Astrocyte of the spinal cord (primary cell): Measurements from ENCODE around the gene ARHGAP31.
A peak's percentile ranks its signal among the peaks of the same experiment; 100 is the strongest.
"Not testable (repeated sequence)": the region's sequence is repeated elsewhere in the genome, so short reads cannot be mapped to it uniquely, and the experiment has no call there.

Source experiments
- DNase-seq: peaks from one replicate; pipeline ENCODE4 v3.0.0; 2011; ENCODE audit warnings: low read depth, low spot score
- H3K4me3 ChIP-seq: 2 replicates; pipeline ENCODE4 v1.5.1; 2011; ENCODE audit warnings: low read depth, mild to moderate bottlenecking, low read length, moderate library complexity
- in situ Hi-C: cut with HindIII; loops from 2 replicates; pipeline ENCODE4 v1.10.0; 2017; ENCODE audit warnings: low sequenced_read_pairs
- TF ChIP-seq, protein P1 (sequence below): IDR thresholded peaks from 2 replicates; pipeline ENCODE4 v1.5.1; 2012; ENCODE audit warnings: low read depth, mild to moderate bottlenecking, low read length, inconsistent platforms

ARHGAP31 gene

DNA sequence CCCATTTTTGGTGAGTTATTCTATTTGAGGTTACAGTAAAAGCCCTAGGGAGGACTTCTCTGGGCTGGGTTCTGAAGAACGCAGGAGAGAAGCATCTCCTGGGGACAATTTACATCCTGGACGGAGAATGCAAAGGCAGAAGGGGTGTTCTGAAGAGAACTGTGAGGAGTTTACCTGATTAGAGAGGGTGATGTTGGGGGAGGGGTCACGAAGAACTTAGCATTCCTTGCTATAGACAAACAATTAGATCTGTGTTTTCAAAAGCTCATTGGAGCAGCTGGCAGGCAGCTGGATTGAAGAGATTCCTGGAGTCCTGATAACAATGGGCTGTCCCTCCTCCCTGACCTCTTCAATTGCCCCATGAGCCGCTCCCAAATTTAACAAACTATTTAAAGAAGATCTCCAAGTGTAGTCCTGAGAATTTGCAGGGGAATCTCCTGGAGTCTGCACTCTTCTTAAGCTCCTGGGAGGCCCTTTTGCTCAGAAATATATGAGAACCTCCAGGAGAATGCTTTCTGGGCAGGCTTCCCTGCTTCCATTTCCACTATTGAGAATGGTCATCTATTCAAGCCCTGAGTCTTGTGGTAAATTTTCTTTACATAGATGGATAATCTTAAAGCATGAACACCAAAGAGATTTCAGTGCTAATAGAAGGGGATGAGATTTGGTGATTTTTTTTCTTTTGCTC, 55.3 kb downstream of the ARHGAP31 start:
- in situ Hi-C loops: no loop called here
- DNase-seq: peak; percentile 26
- TF ChIP-seq, protein P1, sequence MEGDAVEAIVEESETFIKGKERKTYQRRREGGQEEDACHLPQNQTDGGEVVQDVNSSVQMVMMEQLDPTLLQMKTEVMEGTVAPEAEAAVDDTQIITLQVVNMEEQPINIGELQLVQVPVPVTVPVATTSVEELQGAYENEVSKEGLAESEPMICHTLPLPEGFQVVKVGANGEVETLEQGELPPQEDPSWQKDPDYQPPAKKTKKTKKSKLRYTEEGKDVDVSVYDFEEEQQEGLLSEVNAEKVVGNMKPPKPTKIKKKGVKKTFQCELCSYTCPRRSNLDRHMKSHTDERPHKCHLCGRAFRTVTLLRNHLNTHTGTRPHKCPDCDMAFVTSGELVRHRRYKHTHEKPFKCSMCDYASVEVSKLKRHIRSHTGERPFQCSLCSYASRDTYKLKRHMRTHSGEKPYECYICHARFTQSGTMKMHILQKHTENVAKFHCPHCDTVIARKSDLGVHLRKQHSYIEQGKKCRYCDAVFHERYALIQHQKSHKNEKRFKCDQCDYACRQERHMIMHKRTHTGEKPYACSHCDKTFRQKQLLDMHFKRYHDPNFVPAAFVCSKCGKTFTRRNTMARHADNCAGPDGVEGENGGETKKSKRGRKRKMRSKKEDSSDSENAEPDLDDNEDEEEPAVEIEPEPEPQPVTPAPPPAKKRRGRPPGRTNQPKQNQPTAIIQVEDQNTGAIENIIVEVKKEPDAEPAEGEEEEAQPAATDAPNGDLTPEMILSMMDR: no peak
- no peak overlapping the region for H3K4me3 ChIP-seq

DNA sequence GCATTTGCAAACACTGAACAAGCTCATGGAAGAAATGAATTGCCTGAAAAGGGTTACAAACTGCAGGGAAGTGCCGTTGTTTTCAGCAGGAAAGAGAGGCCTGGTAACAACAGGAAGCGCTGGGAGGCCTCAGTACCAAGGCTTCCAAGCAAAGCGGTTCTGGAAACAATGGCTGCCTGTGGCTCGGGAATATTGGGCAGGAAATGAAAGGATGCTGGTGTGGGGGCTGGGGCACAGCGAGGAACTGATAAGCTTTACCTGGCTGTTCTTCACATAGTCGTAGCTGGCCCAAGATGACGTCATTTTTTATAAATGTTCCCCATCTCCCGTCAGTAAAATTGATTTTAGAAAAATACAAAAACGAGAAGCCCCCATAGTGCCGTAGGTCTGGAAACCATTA, 55.9 kb downstream of the ARHGAP31 start:
- TF ChIP-seq, protein P1: no peak
- DNase-seq: no peak
- in situ Hi-C loops: no loop called here
- no peak overlapping the region for H3K4me3 ChIP-seq

DNA sequence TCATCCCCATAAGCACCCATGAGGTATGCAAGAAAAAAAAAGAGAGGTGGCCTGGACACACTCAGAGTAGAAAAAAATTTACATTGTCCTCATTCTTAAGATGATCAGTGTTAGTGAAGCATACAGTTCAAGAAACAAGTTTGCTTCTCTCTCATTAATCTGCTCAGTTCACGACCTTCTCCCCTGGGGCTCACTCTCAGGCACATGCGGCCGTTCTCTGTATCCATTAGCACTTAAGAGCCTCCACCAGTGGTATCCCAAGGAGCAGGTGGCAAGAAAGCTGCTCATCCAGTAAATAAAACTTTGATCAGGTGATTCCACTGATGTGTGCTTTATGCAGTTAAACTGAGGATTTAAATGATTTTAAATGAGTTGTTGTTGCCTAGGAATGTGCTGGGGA, 57.4 kb downstream of the ARHGAP31 start:
- TF ChIP-seq, protein P1: no peak
- H3K4me3 ChIP-seq: no peak overlapping the region
- in situ Hi-C loops: no loop called here
- DNase-seq: no peak

DNA sequence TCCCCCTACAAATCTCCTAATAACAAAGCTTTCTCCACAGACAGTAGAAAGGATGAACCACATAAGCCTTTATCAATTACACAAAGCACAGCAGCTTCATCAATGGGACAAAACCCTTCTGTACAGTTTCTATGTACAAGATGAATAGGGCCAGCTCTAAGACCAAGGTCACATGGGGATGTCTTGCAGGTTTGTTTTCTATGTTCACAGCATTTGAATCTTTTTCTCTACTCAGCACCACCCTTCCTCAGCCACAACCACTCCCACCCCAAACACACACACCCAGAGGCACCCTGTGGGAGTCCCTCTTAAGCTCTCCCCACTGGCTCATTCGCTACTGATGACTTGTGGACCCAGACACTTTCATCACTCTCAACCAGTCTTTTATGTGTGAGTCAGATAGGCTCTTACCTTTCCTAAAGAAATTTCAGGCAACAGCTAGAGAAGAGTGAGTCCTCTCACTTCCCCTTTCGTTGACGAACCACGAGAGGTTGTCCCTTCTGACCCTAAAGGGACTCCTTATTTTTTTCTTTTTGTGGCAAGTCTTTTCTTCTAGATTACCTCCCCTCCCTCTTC, 57.9 kb downstream of the ARHGAP31 start:
- in situ Hi-C loops: no loop called here
- TF ChIP-seq, protein P1: no peak
- peak; percentile 38 for DNase-seq
- no peak overlapping the region for H3K4me3 ChIP-seq

DNA sequence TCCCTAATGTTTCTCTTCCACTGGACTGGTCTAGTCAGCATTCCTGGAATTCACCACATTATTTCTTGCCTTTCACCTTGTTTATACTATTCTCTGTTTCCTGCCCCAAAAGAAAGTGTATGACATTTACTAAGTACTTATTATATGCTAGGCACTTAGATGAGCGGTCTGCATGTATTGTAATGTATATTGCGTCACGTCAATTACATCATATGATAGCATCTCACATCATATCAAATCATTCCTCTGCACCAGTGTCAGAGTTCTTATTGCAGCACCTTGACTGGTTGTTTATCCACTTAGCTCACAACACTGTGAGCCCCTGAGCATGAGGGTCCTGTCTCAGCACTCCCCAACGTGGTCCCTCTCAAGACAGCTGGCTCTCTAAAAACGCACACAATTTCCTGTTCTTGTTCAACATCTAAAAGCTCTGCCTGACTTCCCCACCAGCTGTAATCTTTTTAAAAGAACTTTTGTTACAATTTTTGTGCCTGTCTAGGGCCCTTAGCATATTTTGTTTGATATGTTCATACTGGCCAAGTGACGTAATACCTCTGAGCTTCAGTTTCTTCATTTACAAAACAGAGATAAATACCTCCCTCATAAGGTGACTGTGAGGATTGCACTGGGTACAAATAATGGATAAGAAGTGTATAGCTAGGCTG, 58.8 kb downstream of the ARHGAP31 start:
- no peak overlapping the region for H3K4me3 ChIP-seq
- TF ChIP-seq, protein P1: peak; percentile 35
- in situ Hi-C loops: no loop called here
- DNase-seq: peak; percentile 68

DNA sequence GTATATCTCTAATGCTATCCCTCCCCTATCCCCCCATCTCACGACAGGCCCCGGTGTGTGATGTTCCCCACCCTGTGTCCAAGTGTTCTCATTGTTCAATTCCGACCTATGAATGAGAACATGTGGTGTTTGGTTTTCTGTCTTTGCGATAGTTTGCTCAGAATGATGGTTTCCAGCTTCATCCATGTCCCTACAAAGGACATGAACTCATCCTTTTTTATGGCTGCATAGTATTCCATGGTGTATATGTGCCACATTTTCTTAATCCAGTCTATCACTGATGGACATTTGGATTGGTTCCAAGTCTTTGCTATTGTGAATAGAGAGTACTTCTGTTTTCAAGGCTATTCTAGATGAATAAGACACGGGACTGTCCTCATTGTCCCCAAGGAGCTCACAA, 61.4 kb downstream of the ARHGAP31 start:
- DNase-seq, H3K4me3 ChIP-seq, in situ Hi-C loops: not testable (repeated sequence)

DNA sequence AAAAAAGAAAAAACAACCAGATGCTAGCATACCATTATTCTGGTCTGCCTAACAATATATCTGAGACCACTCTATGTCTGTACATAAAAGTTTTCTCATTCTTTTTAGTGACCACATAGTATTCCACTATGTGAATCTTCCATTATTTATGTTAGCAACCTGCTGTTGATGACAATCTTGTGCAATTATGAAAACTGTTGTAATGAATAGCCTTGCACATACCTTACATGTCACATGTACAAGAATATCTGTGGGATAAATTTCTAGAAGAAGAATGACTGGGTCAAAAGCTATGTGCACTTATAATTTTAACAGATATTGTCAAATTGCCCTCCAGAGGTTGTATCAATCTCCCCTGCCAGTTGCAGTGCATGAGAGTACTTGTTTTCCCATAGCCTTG, 62.5 kb downstream of the ARHGAP31 start:
- no peak for DNase-seq
- in situ Hi-C loops: no loop called here
- TF ChIP-seq, protein P1: no peak

More for the DNA sequence above, 62.5 kb downstream of the ARHGAP31 start:
- H3K4me3 ChIP-seq: no peak overlapping the region
